PC-3 (cell line): ENCODE data around the gene COL6A2.

Experiments used
- EZH2phosphoT487 ChIP-seq: fragments of 300-600 bp; sonication (generic); IDR thresholded peaks from 2 replicates; pipeline ENCODE4 v1.6.1; 2018; ENCODE audit warnings: mild to moderate bottlenecking, antibody characterized with exemption, low read length, borderline replicate concordance
- TF ChIP-seq, protein P1 (sequence below): fragments of 300-600 bp; sonication (generic); conservative IDR thresholded peaks from 2 replicates; pipeline ENCODE4 v1.5.1; 2017; ENCODE audit warnings: antibody characterized with exemption, low read depth, mild to moderate bottlenecking, low read length

DNA sequence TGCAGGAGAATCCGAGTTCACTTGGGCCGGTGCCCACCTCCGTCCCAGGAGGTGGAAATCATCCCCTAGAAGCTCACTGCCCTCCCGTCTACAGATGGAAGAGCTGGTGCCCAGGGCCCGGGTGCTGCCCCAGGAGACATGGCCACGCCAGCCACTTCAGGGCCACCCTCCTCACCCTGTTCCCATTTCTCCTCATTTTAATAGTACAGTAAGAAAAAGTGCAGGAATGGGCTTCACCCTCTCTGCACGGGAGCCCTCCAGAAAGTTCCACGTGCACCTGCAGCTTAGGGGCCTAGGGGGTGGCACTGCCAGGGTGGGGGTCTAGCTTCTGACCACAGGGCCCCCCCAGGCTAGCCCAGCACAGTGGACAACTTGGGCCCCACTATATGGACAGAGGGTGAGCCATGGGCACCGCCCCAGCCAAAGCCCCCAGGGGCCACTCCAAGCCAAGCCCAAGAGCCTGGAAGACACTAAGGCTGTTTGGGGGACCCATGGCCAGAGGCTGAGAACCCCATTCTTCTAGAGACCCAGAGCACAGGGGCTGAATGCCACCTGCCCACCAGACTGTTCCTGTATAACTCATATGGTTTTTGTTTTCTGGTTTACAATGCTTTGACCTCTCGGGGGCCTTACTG lies 60.9 kb downstream of the COL6A2 start:
- TF ChIP-seq, protein P1, sequence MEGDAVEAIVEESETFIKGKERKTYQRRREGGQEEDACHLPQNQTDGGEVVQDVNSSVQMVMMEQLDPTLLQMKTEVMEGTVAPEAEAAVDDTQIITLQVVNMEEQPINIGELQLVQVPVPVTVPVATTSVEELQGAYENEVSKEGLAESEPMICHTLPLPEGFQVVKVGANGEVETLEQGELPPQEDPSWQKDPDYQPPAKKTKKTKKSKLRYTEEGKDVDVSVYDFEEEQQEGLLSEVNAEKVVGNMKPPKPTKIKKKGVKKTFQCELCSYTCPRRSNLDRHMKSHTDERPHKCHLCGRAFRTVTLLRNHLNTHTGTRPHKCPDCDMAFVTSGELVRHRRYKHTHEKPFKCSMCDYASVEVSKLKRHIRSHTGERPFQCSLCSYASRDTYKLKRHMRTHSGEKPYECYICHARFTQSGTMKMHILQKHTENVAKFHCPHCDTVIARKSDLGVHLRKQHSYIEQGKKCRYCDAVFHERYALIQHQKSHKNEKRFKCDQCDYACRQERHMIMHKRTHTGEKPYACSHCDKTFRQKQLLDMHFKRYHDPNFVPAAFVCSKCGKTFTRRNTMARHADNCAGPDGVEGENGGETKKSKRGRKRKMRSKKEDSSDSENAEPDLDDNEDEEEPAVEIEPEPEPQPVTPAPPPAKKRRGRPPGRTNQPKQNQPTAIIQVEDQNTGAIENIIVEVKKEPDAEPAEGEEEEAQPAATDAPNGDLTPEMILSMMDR, result no peak
- no peak for TF ChIP-seq EZH2phosphoT487
